HG02610 (cell line): Measurements from ENCODE around the gene PLXNC1.

Experiments used
- ATAC-seq: cut with Tn5 transposase; IDR thresholded peaks from one replicate; pipeline ENCODE4 v1.9.1; 2021; ENCODE audit warnings: mild to moderate bottlenecking, moderate library complexity; ENCODE audit not compliant: unreplicated experiment

Gene PLXNC1

GRCh38 chr12:94157181-94157580 lies 8.8 kb downstream of the PLXNC1 start:
- ATAC-seq, result no peak

GRCh38 chr12:94157981-94158411 lies 9.6 kb downstream of the PLXNC1 start:
- ATAC-seq, result peak; percentile 93

DNA sequence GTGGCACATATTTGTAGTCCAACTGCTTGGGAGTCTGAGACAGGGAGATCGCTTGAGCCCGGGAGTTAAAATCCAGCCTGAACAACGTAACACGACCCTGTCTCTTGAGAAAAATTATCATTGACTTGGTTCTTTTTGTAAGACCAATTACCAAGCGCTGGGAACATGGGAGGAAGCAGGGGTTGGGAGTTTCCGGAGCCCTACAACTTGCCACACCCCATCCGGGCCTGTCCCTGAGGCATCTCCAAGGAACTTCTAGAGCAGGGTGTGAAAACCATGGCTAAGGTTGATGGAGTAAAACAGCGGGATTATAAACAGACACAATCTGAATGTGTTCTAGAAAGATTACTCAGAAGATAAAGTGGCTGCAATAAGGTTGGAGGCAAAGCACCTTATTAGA lies 10.3 kb downstream of the PLXNC1 start:
- no peak for ATAC-seq

GRCh38 chr12:94162108-94162507 lies 13.7 kb downstream of the PLXNC1 start:
- ATAC-seq, result no peak

DNA sequence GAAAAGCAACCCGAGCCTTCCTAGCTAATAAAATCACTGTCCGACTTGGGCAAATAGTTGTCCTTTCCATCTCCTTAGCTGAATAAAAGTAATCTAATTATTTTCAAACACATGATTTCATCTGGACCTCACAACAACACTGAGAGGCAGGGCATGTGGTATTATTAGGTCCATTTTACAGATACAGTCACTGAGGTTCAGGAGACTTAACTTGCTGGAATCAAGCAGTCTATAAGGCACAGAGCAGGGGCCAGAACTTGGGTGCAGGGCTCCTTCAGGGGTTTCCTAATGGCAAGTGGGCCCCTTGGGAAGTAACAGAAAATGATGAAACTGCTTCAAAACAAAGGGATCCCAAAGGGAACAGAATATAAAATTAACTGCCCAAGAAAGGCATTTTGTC lies 15.5 kb downstream of the PLXNC1 start:
- no peak for ATAC-seq

- ATAC-seq, result no peak
Measured at GRCh38 chr12:94165138-94165537, 16.8 kb downstream of the PLXNC1 start.

GRCh38 chr12:94165670-94166364 lies 17.4 kb downstream of the PLXNC1 start:
- no peak for ATAC-seq

- ATAC-seq, result no peak
Measured at GRCh38 chr12:94167071-94167755, 18.8 kb downstream of the PLXNC1 start.

DNA sequence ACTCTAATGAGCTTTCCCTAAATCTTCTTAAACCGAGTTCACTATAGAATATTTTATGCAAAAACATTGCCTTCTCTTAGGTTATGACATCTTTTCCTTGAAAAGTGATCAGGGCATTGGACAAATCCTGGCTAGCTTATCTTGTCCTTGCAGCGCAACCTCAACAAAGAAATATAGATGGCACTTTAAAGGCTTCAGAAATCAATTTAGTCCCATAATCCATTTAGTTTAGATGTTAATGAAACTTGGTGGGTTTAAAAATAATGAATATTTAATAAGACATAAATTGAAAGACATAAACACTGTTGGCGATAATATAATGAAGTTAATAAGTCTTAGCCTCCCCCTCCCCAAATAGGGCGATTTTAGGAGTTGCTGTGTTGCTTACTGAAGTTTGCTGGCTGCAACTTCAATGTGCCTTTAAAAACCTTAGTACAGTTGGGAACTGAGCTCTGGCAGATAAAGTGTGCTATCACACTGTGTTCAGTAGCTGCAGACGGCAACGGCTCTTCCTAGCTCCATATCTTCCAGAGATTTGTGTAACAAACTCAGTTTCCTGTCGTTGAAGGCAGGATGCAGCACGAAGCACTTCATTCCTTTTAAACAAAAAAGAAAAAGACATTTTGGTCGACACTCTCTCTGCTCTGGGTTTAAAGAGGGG lies 19.5 kb downstream of the PLXNC1 start:
- ATAC-seq, result no peak

DNA sequence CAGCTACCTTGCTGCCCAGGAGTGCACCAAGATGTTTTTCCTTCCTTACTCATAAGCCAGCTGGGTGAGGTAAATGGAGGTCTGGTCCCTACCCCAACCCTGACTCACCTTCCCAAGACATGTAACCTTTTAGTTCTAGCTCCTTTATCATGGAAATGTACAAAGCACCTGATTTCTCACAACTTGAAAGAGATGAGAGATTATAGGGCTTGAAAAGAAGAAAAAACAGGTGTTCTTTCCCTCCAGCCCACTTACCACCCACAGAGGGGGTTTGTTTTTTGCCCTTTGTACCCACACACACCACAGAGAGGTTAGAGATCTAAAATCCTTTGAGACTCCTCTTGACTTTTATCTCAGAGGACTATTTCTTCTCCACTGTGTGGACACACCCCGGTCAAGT lies 21.1 kb downstream of the PLXNC1 start:
- no peak for ATAC-seq

DNA sequence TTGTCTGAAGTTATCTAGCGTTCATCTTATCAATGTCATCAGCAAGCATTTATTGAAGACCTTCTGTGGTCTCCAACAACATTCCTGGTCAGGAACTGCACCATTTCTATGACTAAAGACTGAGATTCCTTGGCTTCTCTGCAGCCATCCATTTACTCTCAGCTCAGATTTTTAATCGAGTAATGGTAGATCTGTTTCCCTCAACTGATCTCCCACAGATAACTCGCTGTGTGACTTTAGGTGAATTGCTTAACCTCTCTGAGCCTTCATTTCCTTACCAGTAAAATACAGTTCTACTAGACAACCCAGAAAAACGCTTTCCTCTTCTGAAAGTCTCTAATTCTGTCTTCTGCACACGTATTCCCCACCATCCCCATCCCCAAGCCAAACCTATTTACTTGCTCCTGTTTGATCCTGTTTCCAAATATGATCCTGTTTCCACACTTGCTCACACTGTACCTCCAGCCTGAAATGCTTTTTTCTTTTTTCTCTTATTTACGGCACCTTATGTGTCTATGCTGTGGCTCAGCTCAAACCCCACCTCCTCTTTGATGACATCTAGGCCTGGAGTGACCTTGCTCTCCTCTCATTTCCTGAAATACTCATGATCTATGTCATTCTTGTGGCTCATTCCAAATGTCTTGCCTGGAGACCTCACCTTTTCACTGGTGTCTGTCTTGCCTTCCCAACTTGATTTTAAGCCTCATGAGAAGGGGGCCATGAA lies 21.8 kb downstream of the PLXNC1 start:
- no peak for ATAC-seq

DNA sequence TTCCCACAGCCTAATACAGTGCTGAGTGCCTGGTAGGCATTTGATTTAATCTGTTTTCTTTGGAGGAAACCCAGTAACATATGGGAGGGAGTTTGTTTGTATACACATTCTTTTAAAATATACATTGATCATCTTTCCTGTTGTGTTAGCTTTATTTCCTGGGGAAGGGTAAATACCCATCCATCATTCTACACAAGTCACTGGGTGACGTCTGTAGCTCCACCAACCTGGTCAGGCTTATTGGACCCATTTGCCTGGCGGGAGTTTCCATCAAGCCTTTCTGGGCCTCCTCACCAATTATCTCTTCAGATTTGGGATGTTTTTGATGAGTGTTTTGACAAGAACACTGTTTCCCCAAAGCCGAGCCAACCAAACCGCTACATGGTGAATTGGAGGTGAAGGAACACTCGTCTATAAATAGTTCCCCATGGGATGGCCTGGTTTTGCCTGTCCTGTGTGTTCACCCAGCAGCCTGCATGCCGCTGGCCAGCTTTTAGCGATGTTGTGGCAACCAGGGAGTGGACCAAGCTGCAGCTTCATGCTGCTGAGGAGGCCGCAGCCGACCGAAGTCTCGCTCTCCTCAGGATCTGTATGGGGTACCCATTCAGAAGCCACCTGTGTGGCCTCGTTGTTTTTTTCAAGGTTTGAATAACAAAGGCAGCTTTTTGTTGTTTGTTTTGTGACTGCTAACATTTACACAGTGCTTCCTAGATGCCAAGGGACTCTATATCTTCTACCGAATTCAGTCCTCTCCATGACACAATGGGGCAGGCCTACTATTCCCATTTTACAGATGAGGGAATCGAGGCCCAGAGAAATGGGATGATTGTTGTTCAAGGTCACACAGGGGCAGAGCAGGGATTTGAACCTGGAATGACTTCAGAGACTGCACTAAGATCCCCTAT lies 22.6 kb downstream of the PLXNC1 start:
- ATAC-seq, result no peak

GRCh38 chr12:94171595-94171930 lies 23.2 kb downstream of the PLXNC1 start:
- no peak for ATAC-seq

GRCh38 chr12:94172031-94172430 lies 23.7 kb downstream of the PLXNC1 start:
- ATAC-seq, result no peak

- no peak for ATAC-seq
Measured at GRCh38 chr12:94172973-94173372, 24.6 kb downstream of the PLXNC1 start.

GRCh38 chr12:94173660-94174265 lies 25.4 kb downstream of the PLXNC1 start:
- peak; percentile 36 for ATAC-seq

GRCh38 chr12:94174576-94174975 lies 26.2 kb downstream of the PLXNC1 start:
- peak; percentile 52 for ATAC-seq

- peak; percentile 38 for ATAC-seq
Measured at GRCh38 chr12:94175763-94176668, 27.6 kb downstream of the PLXNC1 start.

GRCh38 chr12:94178054-94178453 lies 29.7 kb downstream of the PLXNC1 start:
- ATAC-seq, result no peak
